ENCODE measurements around the gene THADA. TPM values are rescaled to one million over a fixed set of nuclear protein-coding genes. Genes with fewer than 3 reads are reported as not detected.

THADA gene
- polyA plus RNA-seq, 3 donors, result 7.3 to 11.2 (median 9.7) TPM

- Mint-ChIP-seq H3K4me1 (peaks cover 79% of the 10 kb centered on the region), H3K27ac (no peak overlapping the region), H3K4me3 (no peak overlapping the region), H3K36me3 (peaks cover 7 to 15% of the 10 kb centered on the region in 2 donors), H3K9me3 (peaks cover 0 to 3% (median 0%) of the 10 kb centered on the region in 7 donors), H3K27me3 (ENCODE audit: low read depth in 3 of 3) (no peaks in the 10 kb centered on the region)
- Histone ChIP-seq H3K27me3 (ENCODE audit: control insufficient read depth in 2 of 2, insufficient read depth in 2 of 2, low read length in 2 of 2) (no peaks in the 10 kb centered on the region), H4K20me1 (ENCODE audit: insufficient read depth, low read length) (no peaks in the 10 kb centered on the region), H3K79me2 (ENCODE audit: insufficient read depth, low read length) (peaks cover 13% of the 10 kb centered on the region), H3K4me1 (ENCODE audit: control insufficient read depth in 1 of 2, insufficient read depth in 2 of 2, low read length in 2 of 2) (peaks cover 51 to 77% of the 10 kb centered on the region in 2 donors), H2AFZ (ENCODE audit: insufficient read depth, low read depth, low read length, poor library complexity, severe bottlenecking) (no peak overlapping the region), H3K4me2 (replicated peaks; ENCODE audit: extremely low read depth, low read length, poor library complexity, severe bottlenecking) (no peak overlapping the region), H3K27ac (ENCODE audit: low read depth in 1 of 2, low read length in 2 of 2) (no peak overlapping the region), H3K9ac (ENCODE audit: insufficient read depth, low read length, poor library complexity, severe bottlenecking) (no peak overlapping the region), H3K9me3 (replicated peaks in 1 of 2; ENCODE audit: control insufficient read depth in 1 of 2, insufficient read depth in 1 of 2, low read length in 2 of 2) (no peaks in the 10 kb centered on the region), H3K4me3 (replicated peaks in 1 of 3; ENCODE audit: low read depth in 2 of 3, low read length in 3 of 3) (no peak overlapping the region), H3K36me3 (replicated peaks in 1 of 2; ENCODE audit: control insufficient read depth in 1 of 2, insufficient read depth in 2 of 2, low read length in 2 of 2) (no peaks in the 10 kb centered on the region)
- no CpG with 5 or more reads among the region's 1 CpG for WGBS (ENCODE audit: insufficient coverage)
- intact Hi-C loops (cut with micrococcal nuclease), result no loop called here
- TF ChIP-seq CTCF (IDR thresholded peaks at IDR 0.05), result no peak
- no peak for DNase-seq
Measured at GRCh38 chr2:43421194-43421593, 174.6 kb downstream of the THADA start.

GRCh38 chr2:43420389-43420801, 175.4 kb downstream of the THADA start:
- Histone ChIP-seq H3K4me3 (replicated peaks in 1 of 3; ENCODE audit: low read depth in 2 of 3, low read length in 3 of 3) (no peak overlapping the region), H3K9ac (ENCODE audit: insufficient read depth, low read length, poor library complexity, severe bottlenecking) (no peak overlapping the region), H3K36me3 (replicated peaks in 1 of 2; ENCODE audit: control insufficient read depth in 1 of 2, insufficient read depth in 2 of 2, low read length in 2 of 2) (no peaks in the 10 kb centered on the region), H3K27me3 (ENCODE audit: control insufficient read depth in 2 of 2, insufficient read depth in 2 of 2, low read length in 2 of 2) (no peaks in the 10 kb centered on the region), H2AFZ (ENCODE audit: insufficient read depth, low read depth, low read length, poor library complexity, severe bottlenecking) (no peak overlapping the region), H3K79me2 (ENCODE audit: insufficient read depth, low read length) (peaks cover 15% of the 10 kb centered on the region), H3K4me1 (ENCODE audit: control insufficient read depth in 1 of 2, insufficient read depth in 2 of 2, low read length in 2 of 2) (peaks cover 51 to 77% of the 10 kb centered on the region in 2 donors), H4K20me1 (ENCODE audit: insufficient read depth, low read length) (no peaks in the 10 kb centered on the region), H3K4me2 (replicated peaks; ENCODE audit: extremely low read depth, low read length, poor library complexity, severe bottlenecking) (no peak overlapping the region), H3K27ac (ENCODE audit: low read depth in 1 of 2, low read length in 2 of 2) (peak overlapping the region in 1 of 2 donors; percentile 76), H3K9me3 (replicated peaks in 1 of 2; ENCODE audit: control insufficient read depth in 1 of 2, insufficient read depth in 1 of 2, low read length in 2 of 2) (no peaks in the 10 kb centered on the region)
- Mint-ChIP-seq H3K27ac (peak overlapping the region in 3 of 7 donors; percentile 43 to 89 (median 59)), H3K4me3 (no peak overlapping the region), H3K36me3 (peaks cover 7 to 15% of the 10 kb centered on the region in 2 donors), H3K9me3 (peaks cover 0 to 3% (median 0%) of the 10 kb centered on the region in 7 donors), H3K27me3 (ENCODE audit: low read depth in 3 of 3) (no peaks in the 10 kb centered on the region), H3K4me1 (peaks cover 82% of the 10 kb centered on the region)
- intact Hi-C loops (cut with micrococcal nuclease), result no loop called here
- no peak for TF ChIP-seq CTCF (IDR thresholded peaks at IDR 0.05)
- no peak for DNase-seq

All from CD14-positive monocyte (primary cell).